Endothelial cell of umbilical vein (primary cell): Measurements from ENCODE around the gene XPNPEP2. TPM values are rescaled to one million over a fixed set of nuclear protein-coding genes. Genes with fewer than 3 reads are reported as not detected.

Experiments
- BruUV-seq: library from RNA; stranded (reverse); fragments of 400-500 nt; replicated peaks from 2 replicates; lab custom pipeline; 2021; lab: Mats Ljungman, UMichigan
- CTCF ChIA-PET: fragments of 300-600, 350-600 bp; sonication (Branson Sonifier 250); formaldehyde crosslinking; loops from one replicate; lab custom pipeline; 2021; ENCODE audit warnings: antibody characterized with exemption, inconsistent platforms; lab: Charles Lee
- POLR2A ChIA-PET: fragments of 300-600, 350-600 bp; sonication (Branson Sonifier 250); formaldehyde crosslinking; loops from one replicate; lab custom pipeline; 2021; ENCODE audit warnings: antibody characterized with exemption, inconsistent platforms; lab: Charles Lee
- DNase-seq: peaks from one replicate; pipeline ENCODE4 v3.0.0-alpha.2; 2011; ENCODE audit warnings: low read depth, low spot score
- FAIRE-seq: peaks from 2 replicates; lab custom pipeline; 2011; peaks lifted over from hg19 to GRCh38; lab: Jason Lieb, UNC
- H2AFZ ChIP-seq: 2 replicates; pipeline ENCODE4 v1.6.0; 2012; ENCODE audit warnings: low read depth, low read length, control low read depth, inconsistent platforms
- H3K27ac ChIP-seq: 2 replicates; pipeline ENCODE4 v1.5.1; 2011; ENCODE audit warnings: low read depth, mild to moderate bottlenecking, control low read depth, low read length, moderate library complexity; ENCODE audit not compliant: insufficient read depth
- H3K27me3 ChIP-seq, 2 experiments: 2 replicates each; pipeline versions ENCODE4 v1.6.0 to v1.6.1; 2011; ENCODE audit warnings: low read length in 2 of 2, mixed read lengths in 1 of 2; ENCODE audit not compliant: control insufficient read depth in 2 of 2, insufficient read depth in 2 of 2
- H3K36me3 ChIP-seq, 2 experiments: 2 replicates in 1 of 2; 3 replicates in 1 of 2; pipeline ENCODE4 v1.5.1; 2011; ENCODE audit warnings: low read length in 2 of 2, mild to moderate bottlenecking in 1 of 2, moderate library complexity in 1 of 2; ENCODE audit not compliant: control insufficient read depth in 2 of 2, insufficient read depth in 2 of 2; ENCODE audit errors: extremely low read depth in 1 of 2
- H3K4me1 ChIP-seq: 3 replicates; pipeline ENCODE4 v1.5.1; 2011; ENCODE audit warnings: mild to moderate bottlenecking, low read length; ENCODE audit not compliant: control insufficient read depth, insufficient read depth; ENCODE audit errors: extremely low read depth
- H3K4me2 ChIP-seq: 2 replicates; pipeline ENCODE4 v1.6.1; 2011; ENCODE audit warnings: low read length, control low read depth, mixed read lengths; ENCODE audit not compliant: insufficient read depth
- H3K4me3 ChIP-seq, 3 experiments: fragments of 200-600 bp in 1 of 3; sonication (generic), shearing (Covaris generic) in 1 of 3; replicated peaks in 1 of 3; 2 replicates each; pipeline ENCODE4 v1.5.1; 2011 to 2016; ENCODE audit warnings: control low read depth in 3 of 3, low read length in 3 of 3, mild to moderate bottlenecking in 2 of 3, inconsistent platforms in 1 of 3, low read depth in 1 of 3, moderate library complexity in 1 of 3; ENCODE audit not compliant: insufficient read depth in 1 of 3
- H3K79me2 ChIP-seq: 2 replicates; pipeline ENCODE4 v1.6.0; 2012; ENCODE audit warnings: low read length, inconsistent platforms; ENCODE audit not compliant: control insufficient read depth, insufficient read depth
- H3K9ac ChIP-seq: replicated peaks from 2 replicates; pipeline ENCODE3; 2011; ENCODE audit warnings: low read length, control low read depth; ENCODE audit not compliant: insufficient read depth; ENCODE audit errors: extremely low read depth
- H3K9me1 ChIP-seq: replicated peaks from 3 replicates; pipeline ENCODE4 v1.6.0; 2011; ENCODE audit warnings: mild to moderate bottlenecking, low read length; ENCODE audit not compliant: control insufficient read depth, insufficient read depth; ENCODE audit errors: extremely low read depth
- H3K9me3 ChIP-seq: replicated peaks from 2 replicates; pipeline ENCODE4 v1.5.1; 2012; ENCODE audit warnings: low read length, inconsistent platforms; ENCODE audit not compliant: control insufficient read depth, insufficient read depth
- H4K20me1 ChIP-seq: replicated peaks from 2 replicates; pipeline ENCODE3; 2011; ENCODE audit warnings: mild to moderate bottlenecking, low read length; ENCODE audit not compliant: control insufficient read depth, insufficient read depth; ENCODE audit errors: extremely low read depth
- CTCF ChIP-seq, 2 donors: IDR thresholded peaks; 1 replicate in 1 of 2; 2 replicates in 1 of 2; pipeline ENCODE4 v1.5.1; 2011; ENCODE audit warnings: low read length in 2 of 2, mild to moderate bottlenecking in 2 of 2, moderate library complexity in 2 of 2, control low read depth in 1 of 2, inconsistent platforms in 1 of 2, low read depth in 1 of 2; ENCODE audit not compliant: insufficient read depth in 1 of 2; ENCODE audit errors: extremely low read depth in 1 of 2
- EZH2 ChIP-seq: IDR thresholded peaks from 2 replicates; pipeline ENCODE4 v1.6.1; 2012; ENCODE audit warnings: borderline replicate concordance, low read depth, mild to moderate bottlenecking, moderate library complexity, low read length, inconsistent platforms; ENCODE audit not compliant: severe bottlenecking
- FOS ChIP-seq: IDR thresholded peaks from 2 replicates; pipeline ENCODE4 v1.6.1; 2011; ENCODE audit warnings: mild to moderate bottlenecking, low read length, moderate library complexity, borderline replicate concordance; ENCODE audit not compliant: insufficient read depth
- GATA2 ChIP-seq: IDR thresholded peaks from 2 replicates; pipeline ENCODE4 v1.7.0; 2011; ENCODE audit warnings: low read depth, mild to moderate bottlenecking, moderate library complexity, mixed read lengths, low read length; ENCODE audit not compliant: insufficient read length, insufficient read depth
- JUN ChIP-seq: IDR thresholded peaks from 2 replicates; pipeline ENCODE4 v1.6.1; 2011; ENCODE audit warnings: borderline replicate concordance, low read depth; ENCODE audit not compliant: insufficient read length, insufficient read depth
- MAX ChIP-seq: IDR thresholded peaks from 2 replicates; pipeline ENCODE4 v1.6.1; 2011; ENCODE audit not compliant: insufficient read depth, insufficient read length
- MYC ChIP-seq: IDR thresholded peaks from one replicate; pipeline ENCODE4 v1.6.1; 2011; ENCODE audit warnings: mild to moderate bottlenecking, low read depth, low read length
- POLR2A ChIP-seq: IDR thresholded peaks from 2 replicates; pipeline ENCODE4 v1.6.1; 2012; ENCODE audit warnings: low read depth, mild to moderate bottlenecking, control low read depth, low read length
- POLR2AphosphoS5 ChIP-seq: IDR thresholded peaks from 2 replicates; pipeline ENCODE4 v1.6.1; 2012; ENCODE audit warnings: low read depth, mild to moderate bottlenecking, control low read depth, low read length, moderate library complexity; ENCODE audit not compliant: insufficient read depth
- dilution Hi-C: fragments of 300-500 bp; cut with MboI; formaldehyde crosslinking; loops from one replicate; pipeline ENCODE4 v1.15.0; 2019; ENCODE audit warnings: low sequenced_read_pairs; ENCODE audit not compliant: extremely low pct_ligation_motif_present
- intact Hi-C: fragments of 100-400 bp; cut with micrococcal nuclease; formaldehyde crosslinking; loops from one replicate; pipeline ENCODE4 v1.10.0; 2022
- polyA plus RNA-seq, 4 experiments: library from polyadenylated mRNA; depleted of rRNA in 3 of 4; stranded (reverse) in 3 of 4; unstranded in 1 of 4; fragments of >200 nt; gene quantifications; 2 replicates each; pipeline versions ENCODE4 v1.2.1 to v1.2.3, GENCODE V29; 2011 to 2012; ENCODE audit warnings: missing spikeins in 1 of 4
- total RNA-seq: library from RNA; stranded (reverse); gene quantifications from 2 replicates; pipeline ENCODE4 v1.2.3, GENCODE V29; 2021

The XPNPEP2 gene
- total and polyA plus RNA-seq, 2 donors (not counting 3 experiments of a cell fraction or from before 2014, with no cell fraction given), result 0.04 TPM; not detected in 1

GRCh38 chrX:129760981-129761380, 22.2 kb downstream of the XPNPEP2 start:
- BruUV-seq, result no TSS peak
- CTCF ChIA-PET, result no interaction called here

More at GRCh38 chrX:129760981-129761380, 22.2 kb downstream of the XPNPEP2 start:
- no peak for TF ChIP-seq MYC
- no peak for TF ChIP-seq POLR2A
- TF ChIP-seq FOS, result no peak
- TF ChIP-seq CTCF (IDR thresholded peaks at IDR 0.05; ENCODE audit: extremely low read depth in 1 of 2, insufficient read depth in 1 of 2, low read depth in 1 of 2, low read length in 2 of 2), result no peak
- TF ChIP-seq EZH2, result no peak
- no peak for TF ChIP-seq POLR2AphosphoS5
- TF ChIP-seq MAX, result no peak
- no peak for TF ChIP-seq JUN
- TF ChIP-seq GATA2, result no peak
- Histone ChIP-seq H3K9me3 (no peaks in the 10 kb centered on the region), H3K4me2 (no peak overlapping the region), H3K27me3 (no peaks in the 10 kb centered on the region), H3K27ac (no peak overlapping the region), H3K9ac (no peak overlapping the region), H3K4me3 (no peak overlapping the region), H3K4me1 (no peaks in the 10 kb centered on the region), H3K9me1 (no peaks in the 10 kb centered on the region), H4K20me1 (no peaks in the 10 kb centered on the region), H2AFZ (no peak overlapping the region), H3K36me3 (no peaks in the 10 kb centered on the region), H3K79me2 (no peaks in the 10 kb centered on the region)
- dilution Hi-C loops (no loop called here), intact Hi-C loops (no loop called here)
- DNase-seq (no peak), FAIRE-seq (no peak)
- POLR2A ChIA-PET, result no interaction called here
